Mononuclear cell (primary cell): Measurements from ENCODE around the gene TMEM101. TPM values are rescaled to one million over a fixed set of nuclear protein-coding genes. Genes with fewer than 3 reads are reported as not detected.
"Not testable (repeated sequence)": the region's sequence is repeated elsewhere in the genome, so short reads cannot be mapped to it uniquely, and the experiment has no call there.

Source experiments
- H3K27me3 ChIP-seq: 2 replicates; pipeline ENCODE4 v1.6.0; 2011; ENCODE audit warnings: low read length, control low read depth; ENCODE audit not compliant: insufficient read depth
- H3K4me1 ChIP-seq: 2 replicates; pipeline ENCODE4 v1.5.1; 2011; ENCODE audit warnings: mild to moderate bottlenecking, low read length, control low read depth; ENCODE audit not compliant: insufficient read depth
- H3K4me3 ChIP-seq: 2 replicates; pipeline ENCODE4 v1.5.1; 2011; ENCODE audit warnings: mild to moderate bottlenecking, low read length, moderate library complexity
- H3K9me3 ChIP-seq: 2 replicates; pipeline ENCODE4 v1.5.1; 2011; ENCODE audit warnings: low read depth, mild to moderate bottlenecking, control low read depth, low read length
- total RNA-seq: library from RNA; depleted of rRNA; stranded (reverse); fragments of >200 nt; gene quantifications from one replicate; pipeline ENCODE4 v1.2.3, GENCODE V29; 2012

TMEM101 gene
- 21.0 TPM for total RNA-seq

- H3K4me3 ChIP-seq: peak within 1 kb of the TSS; percentile 63
- peaks cover 16% of the 10 kb centered on the region for H3K4me1 ChIP-seq
- H3K9me3 ChIP-seq: no peaks in the 10 kb centered on the region
- H3K27me3 ChIP-seq: no peaks in the 10 kb centered on the region
These were observed at the start of gene TMEM101 for GRCh38 chr17:44014437-44015172. Gene TMEM101, minus strand, starts transcription at chr17:44014963. Its CDS starts 11 bp downstream, at chr17:44014952.

- Histone ChIP-seq H3K4me3 (no peak overlapping the region), H3K27me3 (no peaks in the 10 kb centered on the region), H3K9me3 (no peaks in the 10 kb centered on the region), H3K4me1 (peaks cover 29% of the 10 kb centered on the region)
These were observed 49.2 kb upstream of the TMEM101 start for GRCh38 chr17:44063704-44064639.

GRCh38 chr17:44062871-44063270 is 48.1 kb upstream of the TMEM101 start:
- no peaks in the 10 kb centered on the region for H3K9me3 ChIP-seq
- no peak overlapping the region for H3K4me3 ChIP-seq
- H3K27me3 ChIP-seq: no peaks in the 10 kb centered on the region
- peaks cover 29% of the 10 kb centered on the region for H3K4me1 ChIP-seq

GRCh38 chr17:44061446-44061845 is 46.7 kb upstream of the TMEM101 start:
- no peaks in the 10 kb centered on the region for H3K27me3 ChIP-seq
- peaks cover 17% of the 10 kb centered on the region for H3K4me1 ChIP-seq
- H3K4me3 ChIP-seq: no peak overlapping the region
- no peaks in the 10 kb centered on the region for H3K9me3 ChIP-seq

- Histone ChIP-seq H3K9me3 (no peaks in the 10 kb centered on the region), H3K4me3 (no peak overlapping the region), H3K27me3 (no peaks in the 10 kb centered on the region), H3K4me1 (peaks cover 3% of the 10 kb centered on the region)
These were observed 44.5 kb upstream of the TMEM101 start for GRCh38 chr17:44059101-44059892.

- Histone ChIP-seq H3K4me3 (no peak overlapping the region), H3K9me3 (no peaks in the 10 kb centered on the region), H3K27me3 (no peaks in the 10 kb centered on the region), H3K4me1 (no peaks in the 10 kb centered on the region)
These were observed 38.5 kb upstream of the TMEM101 start for GRCh38 chr17:44053125-44053872.

GRCh38 chr17:44049294-44050060 is 34.7 kb upstream of the TMEM101 start:
- Histone ChIP-seq H3K4me1 (peaks cover 2% of the 10 kb centered on the region), H3K9me3 (no peaks in the 10 kb centered on the region)

GRCh38 chr17:44046893-44047292 is 32.1 kb upstream of the TMEM101 start:
- not testable (repeated sequence) for H3K27me3 ChIP-seq, H3K9me3 ChIP-seq, H3K4me3 ChIP-seq
- peaks cover 21% of the 10 kb centered on the region for H3K4me1 ChIP-seq

More at GRCh38 chr17:44049294-44050060, 34.7 kb upstream of the TMEM101 start:
- no peaks in the 10 kb centered on the region for H3K27me3 ChIP-seq
- no peak overlapping the region for H3K4me3 ChIP-seq

GRCh38 chr17:44045486-44045885 is 30.7 kb upstream of the TMEM101 start:
- Histone ChIP-seq H3K27me3 (no peaks in the 10 kb centered on the region), H3K9me3 (no peaks in the 10 kb centered on the region), H3K4me1 (peaks cover 21% of the 10 kb centered on the region), H3K4me3 (no peak overlapping the region)

- Histone ChIP-seq H3K4me1 (peaks cover 21% of the 10 kb centered on the region), H3K4me3 (no peak overlapping the region), H3K27me3 (no peaks in the 10 kb centered on the region), H3K9me3 (no peaks in the 10 kb centered on the region)
These were observed 29.3 kb upstream of the TMEM101 start for GRCh38 chr17:44044071-44044470.

GRCh38 chr17:44043272-44043696 is 28.5 kb upstream of the TMEM101 start:
- Histone ChIP-seq H3K4me3 (no peak overlapping the region), H3K27me3 (no peaks in the 10 kb centered on the region), H3K4me1 (peaks cover 21% of the 10 kb centered on the region), H3K9me3 (no peaks in the 10 kb centered on the region)

- no peak overlapping the region for H3K4me3 ChIP-seq
- no peaks in the 10 kb centered on the region for H3K27me3 ChIP-seq
- H3K9me3 ChIP-seq: no peaks in the 10 kb centered on the region
- peaks cover 21% of the 10 kb centered on the region for H3K4me1 ChIP-seq
These were observed 25.3 kb upstream of the TMEM101 start for GRCh38 chr17:44039829-44040635.

GRCh38 chr17:44038604-44039011 is 23.8 kb upstream of the TMEM101 start:
- Histone ChIP-seq H3K4me1 (peaks cover 15% of the 10 kb centered on the region), H3K27me3 (no peaks in the 10 kb centered on the region), H3K4me3 (no peak overlapping the region), H3K9me3 (no peaks in the 10 kb centered on the region)
